SU-DHL-6 (cell line): Measurements from ENCODE around the gene PRELP.

ENCODE experiments used
- CTCF ChIP-seq: fragments of 200-600 bp; sonication (generic); IDR thresholded peaks from one replicate; pipeline ENCODE4 v1.5.1; 2017; ENCODE audit warnings: antibody characterized with exemption, mild to moderate bottlenecking, low read length, moderate library complexity; ENCODE audit not compliant: insufficient read depth, poor library complexity, severe bottlenecking
- EZH2phosphoT487 ChIP-seq: fragments of 200-600 bp; sonication (generic), shearing (Covaris generic); conservative IDR thresholded peaks from 2 replicates; pipeline ENCODE4 v1.6.1; 2018; ENCODE audit warnings: mild to moderate bottlenecking, antibody characterized with exemption, low read length, moderate library complexity, mixed read lengths

GRCh38 chr1:203450001-203450400, 25.6 kb upstream of the PRELP start:
- no peak for TF ChIP-seq CTCF
- TF ChIP-seq EZH2phosphoT487: no peak
